HuH-7.5 (cell line): ENCODE measurements around the gene ZFP28.

ENCODE experiments used
- DNase-seq: peaks from one replicate; pipeline ENCODE4 v3.0.0; 2011; ENCODE audit warnings: low spot score

ZFP28 gene

DNA sequence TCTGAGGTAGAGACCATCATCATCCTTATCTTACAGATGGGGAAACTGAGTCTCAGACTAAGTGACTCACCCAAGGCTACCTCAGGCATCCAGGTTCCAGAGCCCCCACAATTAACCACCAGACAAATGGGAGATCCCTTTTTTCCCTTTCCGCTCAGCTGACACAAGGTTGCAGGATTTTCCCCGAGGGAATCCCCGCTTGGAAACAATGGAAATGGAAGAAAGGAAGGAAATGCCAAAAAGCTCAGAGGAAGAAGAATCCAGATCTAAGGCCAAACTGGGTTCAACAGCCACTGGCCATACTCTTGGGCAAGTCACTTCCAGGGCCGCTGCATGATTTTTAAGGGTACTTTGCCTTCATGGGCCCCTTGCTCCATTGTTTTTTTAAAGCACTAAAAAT lies 57.9 kb downstream of the ZFP28 start:
- DNase-seq = no peak

GRCh38 chr19:56597696-56598095 lies 58.9 kb downstream of the ZFP28 start:
- DNase-seq = no peak

DNA sequence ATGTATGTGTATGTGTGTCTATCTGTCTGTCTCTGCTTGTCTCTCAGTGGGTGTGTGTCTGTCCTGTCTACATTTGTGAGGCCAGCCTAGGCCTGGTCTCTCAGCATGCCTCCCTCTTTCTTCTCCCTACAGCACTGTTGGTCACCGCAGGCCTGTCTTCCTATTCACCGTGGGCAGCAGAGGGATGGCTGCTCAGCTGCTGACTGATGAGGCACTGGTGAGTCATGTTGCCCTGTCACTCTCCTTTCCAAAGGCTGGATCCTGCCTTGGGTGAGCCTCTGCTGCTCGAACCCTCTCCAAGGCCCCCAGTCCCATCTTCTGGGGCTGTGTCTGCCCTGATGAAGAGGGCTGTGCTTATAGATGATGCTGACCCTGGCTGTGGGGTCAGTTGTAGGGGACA lies 62.6 kb downstream of the ZFP28 start:
- DNase-seq = no peak

DNA sequence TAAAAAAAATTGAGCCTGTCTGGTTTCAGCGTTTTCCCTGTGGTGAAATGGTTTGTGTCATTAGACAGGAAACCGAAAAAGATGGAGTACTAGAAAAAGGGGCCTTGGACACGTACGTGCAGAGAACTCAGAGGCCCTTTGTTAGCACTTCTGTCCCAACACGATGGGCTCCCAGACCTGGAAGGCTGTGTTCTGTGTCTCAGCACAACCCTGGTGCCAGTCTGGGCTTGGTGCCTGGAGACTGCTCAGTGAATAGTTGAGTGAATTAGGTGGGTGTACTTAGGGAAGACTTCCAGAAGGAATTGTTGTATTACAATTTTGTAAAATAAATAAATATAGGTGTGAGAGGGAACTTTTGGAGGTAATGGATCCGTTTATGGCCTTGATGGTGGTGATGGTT lies 65.1 kb downstream of the ZFP28 start:
- no peak for DNase-seq
